ENCODE results near the gene PIP4K2B. TPM values are rescaled to one million over a fixed set of nuclear protein-coding genes. Genes with fewer than 3 reads are reported as not detected.
A peak's percentile ranks its signal among the peaks of the same experiment; 100 is the strongest.

PIP4K2B gene
- total and polyA plus RNA-seq, 4 donors = 66.1 to 198 (median 137) TPM

DNA sequence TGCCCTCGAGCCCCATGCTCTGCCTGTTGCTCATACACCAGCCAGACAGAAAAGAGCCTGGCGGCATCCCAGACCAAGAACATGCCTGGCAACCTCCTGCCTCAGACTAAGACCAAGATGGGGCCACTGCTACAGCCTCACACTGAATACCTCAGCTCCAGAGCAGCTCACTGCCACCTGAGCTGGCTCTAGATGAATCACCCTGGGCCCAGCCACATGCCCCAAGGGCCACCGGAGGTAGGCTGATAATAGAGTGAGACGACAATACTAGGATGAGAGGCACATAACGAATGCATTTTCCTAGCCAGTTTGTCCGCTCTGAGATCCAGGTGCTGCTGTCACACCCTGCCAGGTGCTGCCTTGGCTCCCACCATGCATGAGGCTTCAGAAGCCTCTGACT is 13.0 kb downstream of the PIP4K2B start:
- no peak overlapping the region for H3K27ac ChIP-seq (ENCODE audit: low read depth, low read length)
- no peaks in the 10 kb centered on the region for H3K9me3 ChIP-seq (ENCODE audit: control insufficient read depth, insufficient read depth, low read length)
- H3K36me3 ChIP-seq (ENCODE audit: control insufficient read depth, insufficient read depth, low read length) = peaks cover 58% of the 10 kb centered on the region
- no peak overlapping the region for H3K4me3 ChIP-seq (ENCODE audit: low read depth, low read length)
- WGBS (ENCODE audit: insufficient coverage) = 91% methylated on average over 6 of the region's 6 CpGs
- H3K27me3 ChIP-seq (ENCODE audit: control insufficient read depth, insufficient read depth, low read length) = no peaks in the 10 kb centered on the region
- DNase-seq (ENCODE audit: low read depth in 4 of 6, low spot score in 6 of 6) = no peak
- peaks cover 3% of the 10 kb centered on the region for H3K4me1 ChIP-seq (ENCODE audit: control insufficient read depth, insufficient read depth, low read length)

- DNase-seq (ENCODE audit: low read depth in 4 of 6, low spot score in 6 of 6) = no peak
- H3K36me3 ChIP-seq (ENCODE audit: control insufficient read depth, insufficient read depth, low read length) = peaks cover 90% of the 10 kb centered on the region
- 96% methylated on average over 2 of the region's 3 CpGs for WGBS (ENCODE audit: insufficient coverage)
These were observed 16.1 kb downstream of the PIP4K2B start for GRCh38 chr17:38783227-38783626.

GRCh38 chr17:38779965-38780752 is 19.2 kb downstream of the PIP4K2B start:
- Histone ChIP-seq H3K4me1 (ENCODE audit: control insufficient read depth, insufficient read depth, low read length) (no peaks in the 10 kb centered on the region), H3K27me3 (ENCODE audit: control insufficient read depth, insufficient read depth, low read length) (no peaks in the 10 kb centered on the region), H3K36me3 (ENCODE audit: control insufficient read depth, insufficient read depth, low read length) (peaks cover 99% of the 10 kb centered on the region), H3K4me3 (ENCODE audit: low read depth, low read length) (no peak overlapping the region), H3K27ac (ENCODE audit: low read depth, low read length) (no peak overlapping the region), H3K9me3 (ENCODE audit: control insufficient read depth, insufficient read depth, low read length) (no peaks in the 10 kb centered on the region)
- WGBS (ENCODE audit: insufficient coverage) = 82% methylated on average over 22 of the region's 23 CpGs
- peak in 1 of 6 donors; percentile 16 for DNase-seq (ENCODE audit: low read depth in 4 of 6, low spot score in 6 of 6)

More at GRCh38 chr17:38783227-38783626, 16.1 kb downstream of the PIP4K2B start:
- H3K27me3 ChIP-seq (ENCODE audit: control insufficient read depth, insufficient read depth, low read length) = no peaks in the 10 kb centered on the region
- no peak overlapping the region for H3K4me3 ChIP-seq (ENCODE audit: low read depth, low read length)
- no peaks in the 10 kb centered on the region for H3K4me1 ChIP-seq (ENCODE audit: control insufficient read depth, insufficient read depth, low read length)
- no peak overlapping the region for H3K27ac ChIP-seq (ENCODE audit: low read depth, low read length)
- no peaks in the 10 kb centered on the region for H3K9me3 ChIP-seq (ENCODE audit: control insufficient read depth, insufficient read depth, low read length)

- H3K36me3 ChIP-seq (ENCODE audit: control insufficient read depth, insufficient read depth, low read length) = peaks cover 94% of the 10 kb centered on the region
- H3K4me3 ChIP-seq (ENCODE audit: low read depth, low read length) = no peak overlapping the region
- DNase-seq (ENCODE audit: low read depth in 4 of 6, low spot score in 6 of 6) = no peak
- no peaks in the 10 kb centered on the region for H3K27me3 ChIP-seq (ENCODE audit: control insufficient read depth, insufficient read depth, low read length)
- 73% methylated on average over 5 of the region's 7 CpGs for WGBS (ENCODE audit: insufficient coverage)
- H3K9me3 ChIP-seq (ENCODE audit: control insufficient read depth, insufficient read depth, low read length) = no peaks in the 10 kb centered on the region
- no peak overlapping the region for H3K27ac ChIP-seq (ENCODE audit: low read depth, low read length)
- H3K4me1 ChIP-seq (ENCODE audit: control insufficient read depth, insufficient read depth, low read length) = no peaks in the 10 kb centered on the region
These were observed 21.6 kb downstream of the PIP4K2B start for GRCh38 chr17:38777641-38778250.

DNA sequence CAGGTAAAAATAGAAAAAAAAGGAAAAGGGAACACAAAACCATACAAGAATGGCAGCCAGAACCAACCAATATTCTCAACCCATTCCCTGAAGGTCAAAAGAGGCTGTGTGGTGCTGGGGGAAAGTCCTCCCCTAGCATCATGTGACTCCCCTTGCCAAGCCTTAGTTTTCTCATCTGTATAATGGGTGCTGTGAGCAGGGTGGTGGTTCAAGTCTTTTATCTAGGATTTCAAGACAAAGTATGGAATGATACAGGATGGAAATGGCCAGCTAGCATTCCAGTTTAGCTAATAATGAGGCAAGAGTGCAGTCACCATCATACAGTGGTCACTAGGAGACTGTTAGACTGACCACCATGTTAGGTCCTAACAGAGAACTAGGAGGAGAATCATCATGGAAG is 26.1 kb downstream of the PIP4K2B start:
- DNase-seq (ENCODE audit: low read depth in 4 of 6, low spot score in 6 of 6) = no peak
- Histone ChIP-seq H3K4me3 (ENCODE audit: low read depth, low read length) (no peak overlapping the region), H3K27me3 (ENCODE audit: control insufficient read depth, insufficient read depth, low read length) (no peaks in the 10 kb centered on the region), H3K36me3 (ENCODE audit: control insufficient read depth, insufficient read depth, low read length) (peaks cover 86% of the 10 kb centered on the region), H3K9me3 (ENCODE audit: control insufficient read depth, insufficient read depth, low read length) (no peaks in the 10 kb centered on the region), H3K4me1 (ENCODE audit: control insufficient read depth, insufficient read depth, low read length) (no peaks in the 10 kb centered on the region), H3K27ac (ENCODE audit: low read depth, low read length) (no peak overlapping the region)

- Histone ChIP-seq H3K36me3 (ENCODE audit: control insufficient read depth, insufficient read depth, low read length) (peaks cover 76% of the 10 kb centered on the region), H3K9me3 (ENCODE audit: control insufficient read depth, insufficient read depth, low read length) (no peaks in the 10 kb centered on the region), H3K4me3 (ENCODE audit: low read depth, low read length) (no peak overlapping the region), H3K27me3 (ENCODE audit: control insufficient read depth, insufficient read depth, low read length) (no peaks in the 10 kb centered on the region), H3K27ac (ENCODE audit: low read depth, low read length) (no peak overlapping the region), H3K4me1 (ENCODE audit: control insufficient read depth, insufficient read depth, low read length) (no peaks in the 10 kb centered on the region)
- WGBS (ENCODE audit: insufficient coverage) = 68% methylated on average over 5 of the region's 6 CpGs
- DNase-seq (ENCODE audit: low read depth in 4 of 6, low spot score in 6 of 6) = no peak
These were observed 30.9 kb downstream of the PIP4K2B start for GRCh38 chr17:38768417-38768816.

DNA sequence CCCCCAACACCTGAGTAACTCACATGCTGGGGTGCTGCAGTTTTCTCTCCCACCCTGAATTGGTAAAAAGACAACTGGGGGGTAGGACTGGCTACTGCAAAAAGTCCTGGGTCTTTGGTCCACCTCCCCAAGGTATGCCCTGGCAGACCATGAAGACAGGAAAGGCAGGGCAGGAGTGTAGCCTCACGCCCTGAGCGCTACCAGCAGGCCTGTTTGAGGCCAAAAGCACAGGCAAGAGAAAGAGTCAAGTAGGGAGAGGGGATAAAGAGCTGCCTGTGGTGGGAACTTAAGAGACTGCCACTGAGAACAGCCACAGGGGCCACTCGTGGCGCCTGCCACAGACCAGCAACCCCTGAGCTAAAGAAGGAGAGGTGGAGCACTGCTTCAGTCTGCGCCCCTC is 33.0 kb downstream of the PIP4K2B start:
- no peak overlapping the region for H3K27ac ChIP-seq (ENCODE audit: low read depth, low read length)
- WGBS (ENCODE audit: insufficient coverage) = 84% methylated on average over 5 of the region's 5 CpGs
- H3K4me1 ChIP-seq (ENCODE audit: control insufficient read depth, insufficient read depth, low read length) = no peaks in the 10 kb centered on the region
- no peak overlapping the region for H3K4me3 ChIP-seq (ENCODE audit: low read depth, low read length)
- DNase-seq (ENCODE audit: low read depth in 4 of 6, low spot score in 6 of 6) = no peak
- no peaks in the 10 kb centered on the region for H3K9me3 ChIP-seq (ENCODE audit: control insufficient read depth, insufficient read depth, low read length)
- H3K27me3 ChIP-seq (ENCODE audit: control insufficient read depth, insufficient read depth, low read length) = no peaks in the 10 kb centered on the region
- H3K36me3 ChIP-seq (ENCODE audit: control insufficient read depth, insufficient read depth, low read length) = peaks cover 82% of the 10 kb centered on the region

DNA sequence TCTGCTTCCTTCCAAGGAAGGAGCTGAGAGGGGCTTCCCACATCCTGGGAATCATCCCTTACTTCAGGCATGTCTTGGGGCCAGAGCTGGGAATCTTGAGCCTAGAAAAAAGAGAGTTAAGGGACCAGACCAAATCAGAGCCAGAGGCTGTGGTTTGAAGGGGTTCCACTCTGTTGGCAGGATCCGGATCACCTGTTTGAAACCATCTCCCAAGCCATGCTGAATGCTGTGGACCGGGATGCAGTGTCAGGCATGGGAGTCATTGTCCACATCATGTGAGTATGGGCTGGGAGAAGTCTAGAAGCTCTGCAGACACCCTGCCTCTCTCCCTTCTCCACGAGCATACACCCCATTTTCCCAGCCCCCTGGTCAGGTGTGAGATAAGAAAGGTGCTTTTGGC is 37.1 kb downstream of the PIP4K2B start:
- H3K27me3 ChIP-seq (ENCODE audit: control insufficient read depth, insufficient read depth, low read length) = no peaks in the 10 kb centered on the region
- no peak overlapping the region for H3K27ac ChIP-seq (ENCODE audit: low read depth, low read length)
- no peaks in the 10 kb centered on the region for H3K9me3 ChIP-seq (ENCODE audit: control insufficient read depth, insufficient read depth, low read length)
- peaks cover 69% of the 10 kb centered on the region for H3K36me3 ChIP-seq (ENCODE audit: control insufficient read depth, insufficient read depth, low read length)
- no peak for DNase-seq (ENCODE audit: low read depth in 4 of 6, low spot score in 6 of 6)
- H3K4me3 ChIP-seq (ENCODE audit: low read depth, low read length) = no peak overlapping the region
- H3K4me1 ChIP-seq (ENCODE audit: control insufficient read depth, insufficient read depth, low read length) = no peaks in the 10 kb centered on the region
- WGBS (ENCODE audit: insufficient coverage) = 92% methylated on average over 1 of the region's 3 CpGs

DNA sequence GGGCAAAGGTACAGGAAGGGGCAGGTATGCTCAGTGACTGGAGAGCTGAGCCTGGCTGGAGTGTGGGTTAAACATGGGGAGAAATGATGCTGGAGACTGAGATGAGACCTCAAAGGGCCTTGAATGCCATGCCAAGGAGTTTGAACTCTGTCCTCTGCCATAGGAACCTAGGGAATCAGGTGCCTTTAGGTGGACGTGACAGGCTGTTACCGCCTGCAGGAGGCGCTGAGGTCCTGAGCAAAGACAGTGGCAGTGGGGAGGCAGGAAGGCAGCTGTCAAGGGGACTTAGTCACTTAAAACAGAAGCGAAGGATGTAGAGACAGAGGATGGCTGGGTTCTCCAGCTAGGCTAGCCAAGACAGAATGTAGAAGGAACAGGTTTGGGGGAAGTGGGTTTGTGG is 37.7 kb downstream of the PIP4K2B start:
- Histone ChIP-seq H3K9me3 (ENCODE audit: control insufficient read depth, insufficient read depth, low read length) (no peaks in the 10 kb centered on the region), H3K27ac (ENCODE audit: low read depth, low read length) (no peak overlapping the region), H3K4me1 (ENCODE audit: control insufficient read depth, insufficient read depth, low read length) (no peaks in the 10 kb centered on the region), H3K4me3 (ENCODE audit: low read depth, low read length) (no peak overlapping the region), H3K27me3 (ENCODE audit: control insufficient read depth, insufficient read depth, low read length) (no peaks in the 10 kb centered on the region), H3K36me3 (ENCODE audit: control insufficient read depth, insufficient read depth, low read length) (peaks cover 70% of the 10 kb centered on the region)
- no peak for DNase-seq (ENCODE audit: low read depth in 4 of 6, low spot score in 6 of 6)
- 56% methylated on average over 4 of the region's 4 CpGs for WGBS (ENCODE audit: insufficient coverage)

GRCh38 chr17:38753071-38753506 is 46.3 kb downstream of the PIP4K2B start:
- no peaks in the 10 kb centered on the region for H3K27me3 ChIP-seq (ENCODE audit: control insufficient read depth, insufficient read depth, low read length)
- H3K4me3 ChIP-seq (ENCODE audit: low read depth, low read length) = peak overlapping the region; percentile 97
- peaks cover 24% of the 10 kb centered on the region for H3K36me3 ChIP-seq (ENCODE audit: control insufficient read depth, insufficient read depth, low read length)
- WGBS (ENCODE audit: insufficient coverage) = 7% methylated on average over 22 of the region's 22 CpGs
- H3K4me1 ChIP-seq (ENCODE audit: control insufficient read depth, insufficient read depth, low read length) = peaks cover 46% of the 10 kb centered on the region
- H3K27ac ChIP-seq (ENCODE audit: low read depth, low read length) = peak overlapping the region; percentile 91
- no peak for DNase-seq (ENCODE audit: low read depth in 4 of 6, low spot score in 6 of 6)
- no peaks in the 10 kb centered on the region for H3K9me3 ChIP-seq (ENCODE audit: control insufficient read depth, insufficient read depth, low read length)

Data from spinal cord (tissue), 10 donors.